NCI-H748 (cell line): ENCODE data around the gene CNOT4.
"Not testable (repeated sequence)": the region's sequence is repeated elsewhere in the genome, so short reads cannot be mapped to it uniquely, and the experiment has no call there.

Experiments used
- DNase-seq: peaks from one replicate; lab custom pipeline; 2025; ENCODE audit not compliant: unreplicated experiment; lab: John Stamatoyannopoulos, UW

Gene CNOT4

DNA sequence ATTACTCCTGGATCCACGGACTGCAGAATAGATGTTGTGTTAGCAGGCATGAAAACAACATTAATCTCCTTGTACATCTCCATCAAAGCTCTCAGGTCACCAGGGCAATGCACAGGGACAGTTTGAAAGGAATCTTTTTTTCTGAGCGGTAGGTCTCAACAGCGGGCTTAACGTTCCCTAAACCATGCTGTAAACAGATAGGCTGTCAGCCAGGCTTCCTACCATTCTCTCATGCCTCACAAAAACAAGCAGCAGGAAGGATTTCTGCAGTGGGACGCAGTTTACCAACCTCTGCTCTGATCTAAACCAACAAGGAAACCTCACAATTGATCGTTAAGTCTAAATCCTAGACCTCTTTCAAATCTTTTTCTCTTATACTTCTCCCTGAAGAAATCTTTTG, 50.8 kb downstream of the CNOT4 start:
- DNase-seq, result no peak

DNA sequence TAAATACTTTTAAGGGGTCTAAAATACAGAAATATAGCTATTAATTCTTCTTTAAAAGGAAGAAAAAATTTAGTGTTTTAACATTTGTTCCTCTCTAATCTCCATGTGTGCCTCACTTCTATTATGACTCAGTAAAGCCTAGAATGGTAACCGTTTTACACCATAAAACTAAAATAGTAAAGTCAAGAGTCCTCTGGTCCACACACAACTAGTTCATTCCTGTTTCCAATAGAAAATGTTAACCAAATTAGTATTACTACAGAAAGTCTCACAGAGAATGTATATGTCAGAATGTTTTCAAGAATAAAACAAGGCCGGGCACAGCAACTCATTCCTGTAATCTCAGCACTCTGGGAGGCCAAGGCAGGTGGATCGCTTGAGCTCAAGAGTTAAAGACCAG, 55.8 kb downstream of the CNOT4 start:
- no peak for DNase-seq

GRCh38 chr7:135449436-135449835, 60.5 kb downstream of the CNOT4 start:
- DNase-seq, result no peak

DNA sequence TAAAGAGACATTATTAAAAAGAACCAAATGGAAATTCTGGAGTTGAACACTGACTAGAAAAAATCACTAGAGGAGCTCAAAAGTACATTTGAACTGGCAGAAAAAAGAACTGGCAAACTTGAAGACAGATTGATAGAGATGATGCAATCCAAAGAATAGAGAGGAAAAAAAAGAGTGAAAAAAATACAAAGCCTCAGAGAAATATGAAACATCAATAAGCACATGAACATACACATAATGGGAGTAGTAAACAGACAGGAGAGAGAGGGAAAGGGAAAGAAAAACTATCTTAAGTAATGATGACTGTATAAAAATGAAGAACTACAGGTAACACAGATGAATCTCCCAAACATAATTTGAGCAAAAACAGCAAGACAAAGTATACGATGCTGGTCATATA, 61.1 kb downstream of the CNOT4 start:
- no peak for DNase-seq

DNA sequence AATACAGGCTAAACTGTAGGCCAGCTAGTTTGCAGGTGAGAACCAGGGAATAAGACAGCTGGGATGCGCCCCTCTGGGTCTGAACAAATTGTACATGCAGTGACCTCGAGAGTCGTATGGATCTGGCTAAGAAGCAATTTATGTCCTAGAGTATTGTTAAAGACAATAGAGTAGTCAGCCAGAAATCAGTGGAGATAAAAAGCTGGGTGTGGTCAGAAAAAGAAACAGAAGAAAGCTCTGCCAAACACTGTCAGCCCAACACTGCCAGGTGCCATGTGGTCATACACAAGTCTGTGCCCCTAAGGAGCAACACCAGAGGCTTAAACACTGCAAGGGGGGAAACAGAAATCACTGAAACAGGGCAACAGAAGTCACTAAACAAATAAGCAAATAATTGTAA, 62.2 kb downstream of the CNOT4 start:
- peak; percentile 94 for DNase-seq

DNA sequence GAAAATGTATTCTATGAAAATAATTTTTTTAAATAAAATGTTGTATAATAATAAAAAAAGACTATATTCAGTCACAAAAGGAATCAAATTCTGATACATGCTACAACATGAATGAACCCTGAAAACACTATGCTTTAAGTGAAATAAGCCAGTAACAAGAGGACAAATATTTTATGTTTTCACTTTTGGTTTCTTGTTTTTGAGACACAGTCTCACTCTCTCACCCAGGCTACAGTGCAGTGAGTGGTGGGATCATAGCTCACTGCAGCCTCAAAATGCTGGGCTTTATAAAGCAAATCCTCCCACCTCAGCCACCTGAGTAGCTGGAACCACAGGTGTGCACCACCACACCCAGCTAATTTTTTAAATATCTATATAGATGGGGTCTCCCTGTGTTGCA, 64.2 kb downstream of the CNOT4 start:
- DNase-seq, result no peak

DNA sequence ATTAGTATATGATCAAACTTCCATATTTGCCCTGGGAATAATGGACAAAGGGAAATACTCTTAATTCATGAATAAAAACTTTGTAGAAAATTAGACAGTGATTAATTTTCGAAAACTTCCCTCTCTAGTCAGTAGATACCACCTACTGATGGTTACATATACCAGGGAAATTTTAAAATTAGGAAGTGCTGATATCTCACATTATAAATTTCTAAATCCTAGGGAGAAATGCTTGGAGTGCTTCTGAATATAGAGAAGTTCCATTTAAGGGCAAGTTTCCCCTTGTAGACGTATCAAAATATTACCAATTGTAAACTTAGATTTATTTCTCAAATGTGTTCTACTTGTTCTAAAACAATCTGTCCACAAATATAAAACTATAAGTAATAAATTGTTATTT, 64.6 kb downstream of the CNOT4 start:
- not testable (repeated sequence) for DNase-seq

- DNase-seq, result no peak
Measured at GRCh38 chr7:135441791-135442190, 68.1 kb downstream of the CNOT4 start.

DNA sequence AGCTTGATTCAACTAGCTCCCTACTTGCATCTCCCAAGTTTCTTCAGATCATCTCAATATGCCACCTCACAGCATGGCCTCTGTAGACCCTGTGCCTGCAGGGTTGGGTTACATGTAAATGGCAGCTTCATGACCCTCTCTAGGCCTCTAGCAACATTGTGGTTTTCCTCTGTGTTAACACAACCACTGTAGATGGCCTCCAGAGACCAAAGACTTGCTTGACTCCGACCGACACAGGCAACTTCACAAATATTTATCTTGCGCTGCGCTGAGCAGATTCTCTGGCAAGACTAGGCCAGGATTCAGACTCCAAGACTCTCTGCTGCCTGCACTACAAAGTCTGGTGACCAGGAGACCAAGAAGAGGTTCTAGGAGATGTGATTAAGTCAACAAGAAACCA, 75.9 kb downstream of the CNOT4 start:
- DNase-seq, result no peak

DNA sequence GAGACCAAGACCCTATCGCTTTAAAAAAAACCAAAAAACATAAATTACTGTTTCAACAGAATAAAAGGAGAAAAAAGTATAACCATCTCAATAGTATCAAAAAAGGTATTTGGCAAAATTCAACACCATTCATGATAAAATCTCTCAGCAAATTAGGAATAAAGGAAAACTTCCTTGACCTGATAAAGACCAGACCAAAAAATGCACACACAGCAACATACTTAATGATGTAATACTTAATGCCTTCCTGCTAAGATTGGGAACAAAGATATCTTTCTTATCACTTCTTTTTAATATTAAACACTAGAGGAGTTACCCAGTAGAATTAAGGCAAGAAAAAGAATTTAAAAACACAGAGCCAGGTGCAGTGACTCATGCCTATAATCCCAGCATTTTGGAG, 79.3 kb downstream of the CNOT4 start:
- no peak for DNase-seq

GRCh38 chr7:135428879-135429278, 81.0 kb downstream of the CNOT4 start:
- no peak for DNase-seq

DNA sequence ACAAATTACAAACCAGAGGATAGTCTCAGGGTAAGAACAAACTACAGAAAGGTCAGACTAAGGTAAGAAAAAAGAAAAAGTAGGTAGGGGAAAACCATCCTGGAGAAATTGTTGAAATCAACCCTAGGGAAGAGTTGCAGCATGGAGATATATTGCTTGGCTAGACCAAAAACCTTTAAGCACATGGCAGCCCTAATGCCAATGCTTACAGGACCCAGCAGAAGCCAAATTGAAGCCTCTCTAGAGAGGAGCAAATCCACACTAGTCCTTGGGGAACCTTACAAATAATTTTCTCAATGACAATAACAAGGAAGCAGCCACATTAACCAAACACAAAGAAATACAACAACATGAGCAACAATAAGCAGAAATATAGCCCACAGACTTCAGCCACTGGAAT, 81.9 kb downstream of the CNOT4 start:
- no peak for DNase-seq

- no peak for DNase-seq
Measured at GRCh38 chr7:135427166-135427565, 82.7 kb downstream of the CNOT4 start.

DNA sequence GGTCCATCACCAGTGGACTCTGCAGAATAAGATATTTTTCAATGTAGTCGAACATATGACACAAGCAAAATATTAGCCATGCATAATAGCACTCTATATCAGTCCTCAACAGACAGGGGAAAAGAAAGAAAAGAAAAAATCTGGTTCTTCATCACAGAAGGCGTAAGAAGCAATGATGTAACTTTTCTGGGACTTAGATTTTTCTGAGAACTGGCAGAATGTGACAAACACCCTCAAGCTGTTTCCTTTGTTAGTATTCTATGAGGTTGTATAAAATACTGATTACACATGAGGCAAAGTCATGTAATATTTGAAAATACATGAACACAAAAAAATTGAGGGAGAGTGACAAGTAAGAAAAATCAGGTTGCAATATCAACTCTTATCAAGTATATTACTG, 84.9 kb downstream of the CNOT4 start:
- no peak for DNase-seq

DNA sequence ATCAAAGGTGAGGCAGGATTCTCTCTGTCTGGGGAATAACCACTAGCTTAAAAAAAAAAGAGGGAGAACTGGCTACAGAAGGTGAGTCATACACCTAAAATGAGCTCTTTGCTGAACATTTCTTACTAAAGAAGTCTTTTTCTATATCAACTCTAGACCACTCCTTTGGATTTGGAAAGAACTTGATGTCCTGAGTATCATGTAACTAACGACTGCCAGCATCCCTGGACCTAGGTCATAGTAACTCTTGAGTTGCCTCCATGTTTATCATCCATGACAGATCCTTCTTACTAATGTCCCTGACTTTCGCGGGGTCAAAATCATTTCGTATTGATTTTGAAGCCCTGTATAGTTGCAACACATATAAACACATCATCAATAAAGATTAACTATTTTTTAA, 89.1 kb downstream of the CNOT4 start:
- no peak for DNase-seq

DNA sequence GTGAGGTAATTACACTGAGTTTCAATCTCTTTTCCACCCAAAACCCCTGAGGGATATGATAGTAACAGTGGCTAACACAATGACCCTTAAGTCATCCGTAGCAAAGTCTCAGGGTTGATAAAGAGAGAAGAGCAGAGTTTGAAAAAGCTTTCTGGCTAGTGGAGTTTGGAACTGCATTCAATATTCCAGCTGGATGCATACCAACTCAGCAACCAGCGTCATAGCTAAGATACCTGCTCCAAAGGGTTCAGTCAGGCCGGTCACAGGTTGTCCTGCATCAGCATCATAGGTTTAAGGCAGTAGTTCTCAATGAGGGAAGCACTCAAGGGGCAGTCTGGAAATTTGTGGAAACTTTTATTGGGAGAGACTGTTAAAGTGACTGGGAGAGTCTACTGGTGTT, 93.5 kb downstream of the CNOT4 start:
- DNase-seq, result no peak

DNA sequence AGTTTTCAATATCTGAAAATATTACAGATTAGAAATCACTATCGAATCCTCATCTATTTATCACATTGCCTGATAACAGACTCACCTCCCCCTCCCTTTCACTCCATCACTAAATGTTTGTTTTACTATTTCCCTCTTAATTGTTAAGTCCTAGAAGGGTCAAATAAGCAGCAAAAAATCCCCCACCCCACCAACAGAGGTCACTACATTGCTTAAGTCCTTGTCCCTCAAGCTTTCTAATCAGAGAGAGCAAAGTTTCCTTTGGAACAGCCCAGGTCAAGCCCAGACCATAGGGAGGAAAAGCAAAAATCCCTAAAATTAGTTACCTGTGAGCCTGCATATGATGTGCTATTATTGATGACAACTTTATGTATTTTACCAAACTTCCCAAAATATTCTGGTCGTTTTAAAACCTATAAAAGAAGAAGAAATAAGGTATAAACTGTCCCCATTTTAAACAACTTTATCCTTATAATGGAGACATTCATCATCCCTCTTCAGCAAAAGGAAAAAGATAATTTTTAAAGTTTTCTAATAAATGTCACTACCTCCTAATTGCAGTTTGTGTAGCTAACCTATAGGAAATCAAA, 95.0 kb downstream of the CNOT4 start:
- DNase-seq, result peak; percentile 86

DNA sequence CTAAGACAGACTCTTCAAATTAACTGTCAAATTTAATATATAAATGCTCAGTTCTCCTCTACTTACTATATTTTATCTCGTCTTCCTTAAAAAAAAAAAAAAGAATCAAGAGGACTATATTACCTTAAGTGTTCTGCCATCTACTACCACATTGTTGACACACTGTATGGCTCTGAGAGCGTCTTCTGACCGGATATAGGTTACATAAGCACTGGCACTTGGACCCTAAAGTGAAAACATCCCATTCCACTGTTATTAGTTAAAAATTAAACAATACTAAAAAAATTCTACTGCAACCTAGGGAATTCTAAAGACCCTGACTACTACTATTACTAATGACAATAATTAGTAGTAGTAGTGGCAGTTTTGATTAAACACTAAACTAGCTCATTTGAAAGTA, 95.7 kb downstream of the CNOT4 start:
- DNase-seq, result no peak

- no peak for DNase-seq
Measured at GRCh38 chr7:135411098-135411497, 98.8 kb downstream of the CNOT4 start.

- DNase-seq, result no peak
Measured at GRCh38 chr7:135410543-135410942, 99.4 kb downstream of the CNOT4 start.

DNA sequence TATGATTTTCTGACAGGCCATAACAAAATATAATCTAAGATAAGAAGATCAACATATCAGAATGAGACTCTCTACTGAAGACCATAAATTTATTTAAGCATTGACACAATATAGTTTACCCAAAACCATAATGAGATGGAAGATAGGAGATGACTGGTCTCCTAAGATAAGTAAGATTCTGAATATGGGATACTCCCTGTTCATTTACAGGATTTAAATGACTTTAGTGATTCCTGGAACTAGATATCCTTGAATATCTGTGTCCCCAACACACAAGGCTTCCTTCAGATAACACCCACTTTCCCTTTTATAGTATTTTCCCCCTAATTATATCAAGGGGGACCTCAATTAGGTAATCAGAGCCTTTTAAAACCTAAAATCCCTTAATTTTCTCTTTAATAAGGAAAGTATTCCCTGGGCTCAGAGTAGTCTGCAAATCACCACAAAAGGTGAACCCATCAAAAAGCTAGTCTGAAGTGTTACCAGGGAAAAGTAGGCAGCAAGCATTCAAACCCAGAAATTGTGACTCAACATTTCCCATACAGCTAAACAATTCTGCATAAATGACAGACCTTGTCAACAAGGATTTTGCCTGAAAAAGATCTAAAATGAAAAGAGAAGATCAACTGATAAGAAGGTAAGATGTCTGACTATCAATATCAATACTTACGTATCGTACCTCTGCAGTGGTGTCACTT, 99.9 kb downstream of the CNOT4 start:
- no peak for DNase-seq

DNA sequence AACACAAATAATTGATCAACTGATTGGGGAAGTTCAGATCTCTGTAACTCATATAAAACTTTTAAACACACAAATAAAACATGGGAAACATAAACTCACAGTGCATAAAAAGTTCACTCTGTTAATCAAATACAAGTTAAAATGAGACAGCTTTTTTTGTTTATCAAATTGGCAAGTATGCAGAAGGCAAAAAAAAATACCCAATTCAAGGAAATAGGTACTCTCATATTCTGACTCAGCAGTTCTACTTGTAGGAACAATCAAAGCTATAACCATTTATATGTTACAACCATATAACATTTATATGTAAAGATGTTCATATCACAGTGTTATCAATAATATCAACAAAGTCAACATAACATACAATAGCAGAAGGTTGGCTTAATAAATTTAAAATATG, 102.0 kb downstream of the CNOT4 start:
- no peak for DNase-seq

GRCh38 chr7:135406918-135407317, 103.0 kb downstream of the CNOT4 start:
- DNase-seq, result no peak
